Neural cell (in vitro differentiated cells): ENCODE results near the gene WDR20.

Source experiments
- CTCF ChIP-seq: fragments of 450-650 bp; IDR thresholded peaks from 2 replicates; pipeline ENCODE4 v1.5.1; 2014; ENCODE audit warnings: antibody characterized with exemption, mild to moderate bottlenecking, moderate library complexity; ENCODE audit not compliant: poor library complexity, severe bottlenecking
- EP300 ChIP-seq: fragments of 450-650 bp; conservative IDR thresholded peaks from 2 replicates; pipeline ENCODE4 v1.6.1; 2014; ENCODE audit warnings: antibody characterized with exemption, mild to moderate bottlenecking, moderate library complexity; ENCODE audit not compliant: poor library complexity, severe bottlenecking
- EZH2 ChIP-seq: fragments of 200-600, 300-800 bp; shearing (Covaris generic), sonication (generic); IDR thresholded peaks from 2 replicates; pipeline ENCODE4 v1.6.1; 2014; ENCODE audit warnings: antibody characterized with exemption, low read length, borderline replicate concordance, mild to moderate bottlenecking; ENCODE audit not compliant: insufficient read depth, poor library complexity, severe bottlenecking
- MXI1 ChIP-seq: fragments of 450-650 bp; conservative IDR thresholded peaks from 2 replicates; pipeline ENCODE4 v1.6.1; 2014; ENCODE audit warnings: antibody characterized with exemption, mild to moderate bottlenecking; ENCODE audit not compliant: poor library complexity, severe bottlenecking
- POLR2AphosphoS5 ChIP-seq: IDR thresholded peaks from 2 replicates; pipeline ENCODE4 v1.6.1; 2012
- RAD21 ChIP-seq: fragments of 450-650 bp; conservative IDR thresholded peaks from 2 replicates; pipeline ENCODE4 v1.6.1; 2014; ENCODE audit warnings: antibody characterized with exemption, mild to moderate bottlenecking, moderate library complexity
- SMC3 ChIP-seq: fragments of 450-650 bp; conservative IDR thresholded peaks from 2 replicates; pipeline ENCODE4 v1.6.1; 2014; ENCODE audit warnings: antibody characterized with exemption, mild to moderate bottlenecking, moderate library complexity; ENCODE audit not compliant: poor library complexity

GRCh38 chr14:102097441-102098135 lies 42.1 kb upstream of the WDR20 start:
- TF ChIP-seq CTCF (no peak), MXI1 (no peak), POLR2AphosphoS5 (no peak), EP300 (no peak), EZH2 (no peak), RAD21 (no peak), SMC3 (no peak)
